ENCODE measurements around the gene MACF1.

DNA sequence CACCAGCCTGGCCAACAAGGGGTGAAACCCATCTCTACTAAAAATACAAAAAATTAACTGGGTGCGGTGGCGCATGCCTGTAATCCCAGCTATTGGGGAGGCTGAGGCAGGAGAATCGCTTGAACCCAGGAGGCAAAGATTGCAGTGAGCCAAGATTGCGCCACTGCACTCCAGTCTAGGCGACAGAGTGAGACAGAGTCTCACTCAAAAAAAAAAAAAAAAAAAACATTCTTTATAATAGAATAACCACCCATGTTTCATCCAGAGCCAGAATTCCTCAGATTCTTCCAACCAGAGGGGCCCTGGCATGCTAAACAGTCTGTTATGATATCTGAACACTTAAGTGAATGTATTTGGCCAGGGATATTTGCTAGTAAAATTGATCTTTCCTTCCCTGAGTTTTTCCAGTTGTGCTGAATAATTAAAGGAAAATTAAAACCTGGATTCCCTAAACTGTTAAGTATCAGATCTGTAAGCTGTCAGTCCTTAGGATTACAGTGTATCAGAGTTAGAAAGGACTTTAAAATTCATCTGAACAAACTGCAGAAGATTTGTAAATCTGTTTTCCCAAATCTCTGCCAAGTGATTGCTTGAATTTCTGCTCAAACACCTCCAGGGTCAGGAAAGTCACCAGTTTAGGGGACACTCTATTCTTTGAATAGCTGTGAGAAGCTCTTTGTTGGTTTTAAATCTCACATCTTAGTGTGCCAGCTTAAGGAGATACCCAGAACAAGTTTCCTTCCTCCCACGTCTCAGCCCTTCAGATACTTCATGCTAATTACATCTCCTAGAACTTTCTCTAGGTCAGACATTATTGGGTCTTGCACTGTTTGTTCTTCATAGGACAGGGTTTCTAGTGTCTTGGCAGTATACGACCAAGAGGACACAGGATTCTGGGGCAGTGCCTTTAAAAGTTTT is 202.3 kb downstream of the MACF1 start:
- TF ChIP-seq, protein P1, sequence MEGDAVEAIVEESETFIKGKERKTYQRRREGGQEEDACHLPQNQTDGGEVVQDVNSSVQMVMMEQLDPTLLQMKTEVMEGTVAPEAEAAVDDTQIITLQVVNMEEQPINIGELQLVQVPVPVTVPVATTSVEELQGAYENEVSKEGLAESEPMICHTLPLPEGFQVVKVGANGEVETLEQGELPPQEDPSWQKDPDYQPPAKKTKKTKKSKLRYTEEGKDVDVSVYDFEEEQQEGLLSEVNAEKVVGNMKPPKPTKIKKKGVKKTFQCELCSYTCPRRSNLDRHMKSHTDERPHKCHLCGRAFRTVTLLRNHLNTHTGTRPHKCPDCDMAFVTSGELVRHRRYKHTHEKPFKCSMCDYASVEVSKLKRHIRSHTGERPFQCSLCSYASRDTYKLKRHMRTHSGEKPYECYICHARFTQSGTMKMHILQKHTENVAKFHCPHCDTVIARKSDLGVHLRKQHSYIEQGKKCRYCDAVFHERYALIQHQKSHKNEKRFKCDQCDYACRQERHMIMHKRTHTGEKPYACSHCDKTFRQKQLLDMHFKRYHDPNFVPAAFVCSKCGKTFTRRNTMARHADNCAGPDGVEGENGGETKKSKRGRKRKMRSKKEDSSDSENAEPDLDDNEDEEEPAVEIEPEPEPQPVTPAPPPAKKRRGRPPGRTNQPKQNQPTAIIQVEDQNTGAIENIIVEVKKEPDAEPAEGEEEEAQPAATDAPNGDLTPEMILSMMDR (conservative IDR thresholded peaks at IDR 0.05; ENCODE audit: low read depth, low read length): no peak
- no peak for TF ChIP-seq EZH2 (IDR thresholded peaks at IDR 0.05; ENCODE audit: low read length, unreplicated experiment)

Data from PC-3 (cell line).